BJ (cell line): ENCODE measurements around the gene RPL15. TPM values are rescaled to one million over a fixed set of nuclear protein-coding genes. Genes with fewer than 3 reads are reported as not detected.

Experiments
- CTCF ChIA-PET: fragments of 350-600 bp; formaldehyde crosslinking; extraction: SDS; loops from one replicate; lab custom pipeline; 2021; ENCODE audit warnings: antibody characterized with exemption, inconsistent platforms; lab: Yijun Ruan, JAX
- POLR2A ChIA-PET: fragments of 300-600 bp; sonication (Branson Sonifier 250); formaldehyde crosslinking; extraction: SDS; loops from one replicate; lab custom pipeline; 2021; ENCODE audit warnings: antibody characterized with exemption; lab: Charles Lee
- DNase-seq: peaks from one replicate; pipeline ENCODE4 v3.0.0-alpha.2; 2011; ENCODE audit warnings: low read depth
- H3K27me3 ChIP-seq: 2 replicates; pipeline ENCODE4 v1.6.0; 2011; ENCODE audit warnings: low read length; ENCODE audit not compliant: control insufficient read depth, insufficient read depth
- H3K36me3 ChIP-seq: 2 replicates; pipeline ENCODE4 v1.5.1; 2011; ENCODE audit warnings: low read length; ENCODE audit not compliant: control insufficient read depth, insufficient read depth
- H3K4me3 ChIP-seq: 2 replicates; pipeline ENCODE4 v1.5.1; 2011; ENCODE audit warnings: low read depth, mild to moderate bottlenecking, control low read depth, low read length
- CTCF ChIP-seq: IDR thresholded peaks from 2 replicates; pipeline ENCODE4 v1.5.1; 2011; ENCODE audit warnings: low read depth, mild to moderate bottlenecking, control low read depth, inconsistent platforms, low read length, moderate library complexity; ENCODE audit not compliant: insufficient read depth
- polyA plus RNA-seq: library from polyadenylated mRNA; depleted of rRNA; stranded (reverse); fragments of >200 nt; gene quantifications from 2 replicates; pipeline ENCODE4 v1.2.3, GENCODE V29; 2011

Gene RPL15
- polyA plus RNA-seq, 1 experiment, result 5,733 TPM

DNA sequence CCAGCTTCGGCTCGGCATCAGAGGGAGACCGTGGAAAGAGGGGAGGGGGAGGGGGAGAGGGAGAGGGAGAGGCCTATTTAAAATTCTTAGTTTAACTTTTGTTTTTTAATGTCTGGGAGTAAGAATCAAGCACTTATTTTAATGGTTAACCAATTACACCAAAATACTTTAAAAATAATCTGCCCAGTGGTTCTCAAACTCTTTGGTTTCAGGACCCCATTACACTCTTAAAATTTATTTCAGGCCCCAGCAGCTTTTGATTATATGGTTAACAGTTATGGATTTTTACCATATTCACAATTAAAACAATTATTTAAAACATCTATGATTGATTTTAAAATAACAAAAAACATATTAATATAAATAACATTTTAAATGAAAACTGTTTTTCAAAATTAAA lies 44.6 kb upstream of the RPL15 start:
- no peak for TF ChIP-seq CTCF
- Histone ChIP-seq H3K4me3 (no peak overlapping the region), H3K36me3 (no peaks in the 10 kb centered on the region), H3K27me3 (no peaks in the 10 kb centered on the region)
- no peak for DNase-seq
- ChIA-PET POLR2A (no interaction called here), CTCF (no interaction called here)

DNA sequence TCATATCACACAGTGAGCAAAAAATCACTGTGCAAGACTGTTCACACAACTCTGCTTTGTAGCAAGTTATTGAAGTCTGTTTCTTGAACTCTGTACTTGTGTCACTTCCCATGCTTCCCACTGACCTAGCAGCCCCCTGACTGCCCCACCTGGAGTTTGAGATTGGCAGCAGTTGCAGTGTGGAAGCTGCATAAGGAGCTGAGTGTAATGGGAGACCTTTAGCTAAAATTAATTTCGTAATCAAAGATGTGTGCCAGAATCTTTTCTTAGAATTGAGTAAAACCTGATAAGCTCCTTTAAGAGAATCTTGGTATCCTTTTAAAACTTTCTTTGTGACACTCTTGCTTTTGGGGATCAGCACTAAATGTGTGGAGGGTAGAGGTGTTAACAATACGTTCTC lies 43.0 kb upstream of the RPL15 start:
- Histone ChIP-seq H3K36me3 (no peaks in the 10 kb centered on the region), H3K4me3 (no peak overlapping the region), H3K27me3 (no peaks in the 10 kb centered on the region)
- TF ChIP-seq CTCF, result no peak
- POLR2A ChIA-PET, result no interaction called here
- CTCF ChIA-PET, result interaction anchor here (0.9 to 2.0 kb wide), 4 partner anchors 10 to 618 kb away, joined by 3 to 9 read pairs (median 4); no protein-coding TSS in a partner anchor
- DNase-seq, result no peak

- TF ChIP-seq CTCF, result no peak
- Histone ChIP-seq H3K4me3 (no peak overlapping the region), H3K36me3 (no peaks in the 10 kb centered on the region), H3K27me3 (no peaks in the 10 kb centered on the region)
- DNase-seq, result peak; percentile 28
- ChIA-PET CTCF (interaction anchor here (0.9 to 2.0 kb wide), 3 partner anchors 10 to 40 kb away, joined by 3 to 9 read pairs (median 5); no protein-coding TSS in a partner anchor), POLR2A (interaction anchor here (0.6 kb wide), 1 partner anchor 42 kb away, joined by 4 read pairs; the partner anchor contains the start of genes NKIRAS1 and RPL15)
Measured at GRCh38 chr3:23874359-23875112, 42.4 kb upstream of the RPL15 start.

GRCh38 chr3:23875113-23875725 lies 41.7 kb upstream of the RPL15 start:
- CTCF ChIA-PET, result interaction anchor here (1.6 to 2.0 kb wide), 2 partner anchors 14 to 41 kb away, joined by 3 to 9 read pairs; no protein-coding TSS in a partner anchor
- TF ChIP-seq CTCF, result no peak
- POLR2A ChIA-PET, result interaction anchor here (0.6 kb wide), 1 partner anchor 42 kb away, joined by 4 read pairs; the partner anchor contains the start of genes NKIRAS1 and RPL15
- H3K36me3 ChIP-seq, result no peaks in the 10 kb centered on the region
- no peak overlapping the region for H3K4me3 ChIP-seq
- no peaks in the 10 kb centered on the region for H3K27me3 ChIP-seq
- no peak for DNase-seq

DNA sequence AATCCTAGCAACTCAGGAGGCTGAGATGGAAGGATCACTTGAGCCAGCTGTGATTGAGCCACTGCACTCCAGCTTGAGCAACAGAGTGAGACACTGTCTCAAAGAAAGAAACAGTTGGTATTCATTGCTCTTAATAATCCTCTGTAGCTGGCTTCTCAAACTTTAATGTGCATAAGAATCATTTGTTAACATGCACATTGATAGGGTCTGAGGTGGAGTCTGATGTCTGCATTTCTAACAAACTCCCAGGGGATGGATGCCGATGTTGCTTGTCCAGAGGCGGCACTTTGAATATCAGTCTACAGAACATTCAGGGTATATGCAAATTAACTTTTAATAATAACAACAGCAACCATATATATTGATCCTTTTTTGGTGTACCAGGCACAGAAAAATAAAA lies 40.0 kb upstream of the RPL15 start:
- TF ChIP-seq CTCF, result no peak
- ChIA-PET POLR2A (interaction anchor here (0.6 to 0.7 kb wide), 2 partner anchors 14 to 89 kb away, joined by 3 read pairs; no protein-coding TSS in a partner anchor), CTCF (interaction anchor here (0.6 to 4.0 kb wide), 3 partner anchors 11 to 57 kb away, joined by 3 to 19 read pairs (median 3); no protein-coding TSS in a partner anchor)
- Histone ChIP-seq H3K27me3 (no peaks in the 10 kb centered on the region), H3K36me3 (peaks cover under 1% of the 10 kb centered on the region; the same call in 1 of the 2 replicates), H3K4me3 (no peak overlapping the region)
- no peak for DNase-seq
